Activated T-helper 1 cell treated with anti-CD3 and anti-CD28 coated beads, Interleukin-2, amount 50 U/mL, for 16 hours (primary cell): Measurements from ENCODE around the gene IFT74.

Experiments used
- DNase-seq, 2 donors: peaks; one replicate each; pipeline ENCODE4 v3.0.0-alpha.2; 2020; ENCODE audit warnings: low read depth in 1 of 2, low spot score in 1 of 2

IFT74 gene

GRCh38 chr9:26973989-26974388, 17.8 kb downstream of the IFT74 start:
- DNase-seq = no peak

- DNase-seq = no peak
Measured at GRCh38 chr9:26974927-26975326, 18.7 kb downstream of the IFT74 start.

- DNase-seq = no peak
Measured at GRCh38 chr9:26975728-26976707, 19.8 kb downstream of the IFT74 start.

- no peak for DNase-seq
Measured at GRCh38 chr9:26983340-26983739, 27.1 kb downstream of the IFT74 start.

- no peak for DNase-seq
Measured at GRCh38 chr9:26995810-26996209, 39.6 kb downstream of the IFT74 start.

DNA sequence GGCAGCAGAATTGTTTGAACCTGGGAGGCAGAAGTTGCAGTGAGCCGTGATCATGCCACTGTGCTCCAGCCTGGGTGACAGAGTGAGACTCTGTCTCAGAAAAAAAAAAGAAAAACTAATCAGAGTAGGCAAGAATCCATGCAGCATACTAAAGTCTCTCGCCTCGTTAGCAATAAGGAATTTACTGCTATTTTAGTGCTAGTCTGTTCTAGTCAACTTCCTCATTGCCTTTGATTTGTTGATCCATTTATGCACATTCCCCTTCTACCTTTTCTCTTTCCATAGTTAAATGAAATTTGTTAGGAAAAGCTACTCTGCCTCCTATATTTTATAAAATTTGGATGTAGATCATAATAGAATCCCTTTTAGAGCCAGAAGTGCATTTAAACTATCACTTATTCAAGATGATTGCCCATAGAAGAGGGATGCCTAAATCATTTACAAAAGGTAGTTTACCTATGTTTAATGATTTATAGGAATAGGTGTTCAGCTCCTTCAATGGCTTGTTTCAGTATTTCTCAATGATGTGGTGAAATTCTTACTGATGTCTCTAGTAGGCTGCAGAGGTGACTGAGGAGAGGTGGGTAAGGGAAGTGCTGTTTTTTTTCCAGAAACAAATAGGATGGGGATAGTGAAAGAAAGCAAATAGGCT, 47.3 kb downstream of the IFT74 start:
- no peak for DNase-seq

DNA sequence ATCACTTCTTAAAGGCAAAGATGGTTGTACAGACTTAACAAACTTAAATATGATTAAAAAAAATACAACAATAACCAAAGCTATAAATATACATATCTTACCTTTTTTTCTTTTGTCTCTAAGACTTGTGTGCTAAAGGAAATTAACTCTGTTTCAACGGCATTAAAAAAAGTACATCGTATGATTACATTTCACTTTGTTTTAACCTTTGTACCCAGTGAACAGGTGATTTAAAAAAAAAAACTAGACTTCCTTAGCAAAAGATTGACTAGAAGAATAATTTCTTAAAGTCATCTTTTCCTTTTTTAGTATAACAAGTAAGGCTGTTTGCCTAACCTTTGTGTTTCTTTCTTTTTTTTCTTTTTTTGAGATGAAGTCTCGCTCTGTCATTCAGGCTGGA, 49.3 kb downstream of the IFT74 start, which contains the start of gene LRRC19:
Gene LRRC19, minus strand, starts transcription at position 182 of the 400 bp plus-strand sequence. CDS start 5,978 bp downstream, outside the sequence.
- no peak for DNase-seq

DNA sequence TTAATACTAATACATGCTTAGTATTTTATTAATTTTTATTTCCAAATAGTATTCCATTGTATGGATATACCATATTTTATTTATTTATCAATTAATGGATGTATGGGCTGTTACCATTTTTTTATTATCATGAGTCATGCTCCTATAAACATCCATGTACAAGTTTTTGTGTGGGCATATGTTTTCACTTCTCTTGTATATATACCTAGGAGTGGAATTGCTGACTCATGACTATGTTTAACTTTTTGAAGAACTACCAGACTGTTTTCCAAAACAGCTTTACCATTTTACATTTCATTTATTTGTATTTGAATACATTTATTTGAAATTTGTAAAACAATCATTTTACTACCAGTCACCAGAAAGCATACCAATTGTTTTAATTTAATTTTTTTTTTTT, 63.4 kb downstream of the IFT74 start:
- DNase-seq = no peak

DNA sequence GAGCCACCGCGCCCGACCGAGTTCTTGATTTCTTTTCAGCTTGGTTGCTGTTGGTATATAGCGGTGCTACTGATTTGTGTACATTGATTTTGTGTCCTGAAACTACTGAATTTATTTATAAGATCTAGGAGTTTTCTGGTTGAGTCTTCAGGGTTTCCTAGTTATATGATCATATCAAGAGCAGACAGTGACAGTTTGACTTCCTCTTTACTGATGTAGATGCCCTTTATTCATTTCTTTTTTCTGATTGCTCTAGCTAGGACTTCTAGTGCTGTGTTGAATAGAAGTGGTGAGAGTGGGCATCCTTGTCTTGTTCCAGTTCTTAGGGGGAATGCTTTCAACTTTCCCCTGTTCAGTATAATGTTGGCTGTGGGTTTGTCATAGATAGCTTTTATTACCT, 66.7 kb downstream of the IFT74 start:
- DNase-seq = no peak

GRCh38 chr9:27029186-27029585, 73.0 kb downstream of the IFT74 start:
- no peak for DNase-seq

- DNase-seq = no peak
Measured at GRCh38 chr9:27033815-27034403, 77.7 kb downstream of the IFT74 start.

DNA sequence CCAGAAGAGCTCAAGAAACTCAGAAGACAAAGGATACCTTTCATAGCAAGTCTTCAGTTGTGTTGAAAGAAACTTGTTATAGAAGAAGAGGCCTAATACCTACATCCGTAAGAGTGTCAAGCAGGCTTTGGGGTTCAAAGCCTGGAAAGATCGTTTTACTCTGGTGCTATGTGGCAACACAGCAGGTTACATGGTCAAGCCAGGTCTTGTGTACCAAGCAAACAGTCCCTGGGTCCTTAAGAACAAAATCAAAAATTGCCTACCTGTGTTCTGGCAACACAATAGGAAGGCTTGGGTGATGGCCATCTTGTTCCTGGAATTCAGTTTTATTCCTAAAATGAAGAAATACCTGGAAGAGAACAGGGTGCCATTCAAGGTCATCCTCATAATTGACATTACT, 81.3 kb downstream of the IFT74 start:
- DNase-seq = no peak

- DNase-seq = no peak
Measured at GRCh38 chr9:27041746-27042145, 85.5 kb downstream of the IFT74 start.

DNA sequence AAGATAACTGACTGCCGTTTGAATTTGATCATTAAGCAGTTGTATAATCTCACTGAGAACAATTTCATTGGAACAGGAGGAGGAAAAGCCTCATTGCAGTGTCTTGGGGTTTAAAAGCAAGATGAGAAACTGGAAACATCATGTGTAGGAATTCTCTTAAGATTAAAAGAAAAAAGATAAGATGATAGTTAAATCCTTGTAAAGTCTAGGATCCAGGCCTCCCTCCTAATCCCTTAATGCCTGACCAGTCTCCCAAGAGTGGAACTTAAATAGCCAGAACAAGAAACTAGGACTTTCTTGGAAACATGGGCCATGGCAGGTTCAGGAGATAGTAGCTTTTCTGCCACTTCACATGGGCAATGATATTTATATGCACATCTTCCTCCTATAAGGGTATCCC, 86.3 kb downstream of the IFT74 start:
- no peak for DNase-seq

DNA sequence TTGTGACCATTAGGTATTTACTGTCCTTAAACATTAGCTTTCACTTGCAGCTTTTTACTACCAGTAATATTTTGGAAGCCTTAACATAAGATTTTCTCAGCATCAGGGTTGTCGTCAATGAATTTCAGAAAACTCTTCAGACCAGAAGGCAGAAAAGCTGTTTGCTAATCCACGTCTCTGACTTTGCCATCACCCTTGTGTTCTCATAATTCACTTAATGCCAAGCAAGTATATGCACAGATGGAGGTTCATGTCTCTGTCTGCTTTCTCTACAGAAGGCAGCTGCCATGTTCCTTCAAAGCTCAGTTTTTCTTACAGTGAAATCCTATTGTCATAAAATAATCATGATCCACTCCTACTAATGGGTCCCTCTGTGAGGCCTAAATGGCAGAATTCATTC, 87.0 kb downstream of the IFT74 start:
- DNase-seq = no peak

DNA sequence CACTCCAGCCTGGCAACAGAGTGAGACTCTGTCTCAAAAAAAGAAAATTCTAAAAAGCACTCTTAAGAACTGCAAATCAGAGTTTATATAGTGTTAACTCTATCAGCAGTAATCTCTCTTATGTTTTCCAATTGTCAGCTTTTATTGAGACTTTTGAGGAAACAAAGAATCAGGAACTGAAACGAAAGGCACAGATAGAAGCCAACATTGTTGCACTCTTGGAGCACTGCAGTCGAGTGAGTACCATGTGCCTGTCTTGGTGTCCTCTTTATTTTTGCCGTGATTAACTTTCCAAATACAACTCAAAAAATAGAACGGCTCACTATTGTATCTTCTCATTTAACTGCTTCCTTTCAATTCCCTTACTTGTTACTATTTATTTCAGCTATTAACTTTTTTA, 90.9 kb downstream of the IFT74 start:
- DNase-seq = no peak

GRCh38 chr9:27053369-27054022, 97.3 kb downstream of the IFT74 start:
- DNase-seq = no peak

DNA sequence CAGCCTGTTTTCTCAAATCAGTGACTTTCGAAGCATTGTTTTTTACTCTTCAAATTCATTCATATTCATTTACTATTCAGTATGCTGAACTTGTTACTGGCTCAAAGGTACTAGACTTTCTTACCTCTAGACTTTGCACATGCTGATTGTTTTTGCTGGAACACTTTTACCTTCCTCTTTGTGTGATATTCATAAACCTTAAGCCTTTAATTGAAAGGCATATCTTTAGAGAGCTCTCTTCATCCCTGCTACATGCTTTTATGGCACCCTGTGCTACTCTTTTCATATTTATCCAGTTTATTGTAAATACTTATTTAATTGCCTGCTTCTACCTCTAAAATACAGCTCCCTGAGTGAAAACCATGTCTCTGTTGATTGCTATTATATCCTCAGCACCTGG, 97.9 kb downstream of the IFT74 start:
- no peak for DNase-seq

DNA sequence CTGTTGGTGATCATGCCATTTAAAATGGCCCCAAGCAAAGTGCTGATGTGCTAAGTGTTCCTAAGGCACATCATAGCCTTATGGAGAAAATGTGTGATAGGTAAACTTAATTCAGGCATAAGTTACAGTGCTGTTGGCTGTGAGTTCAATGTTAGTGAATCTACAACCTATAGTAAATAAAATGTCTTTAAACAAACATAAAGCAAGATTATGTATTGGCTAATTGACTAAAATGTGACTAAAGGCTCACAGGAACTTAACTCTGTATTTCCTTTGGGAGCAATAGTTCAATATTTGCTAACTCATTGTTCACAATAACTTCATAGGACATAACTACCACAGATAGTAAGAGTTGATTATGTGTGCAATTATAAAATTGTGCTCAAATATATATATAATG, 98.6 kb downstream of the IFT74 start:
- no peak for DNase-seq

DNA sequence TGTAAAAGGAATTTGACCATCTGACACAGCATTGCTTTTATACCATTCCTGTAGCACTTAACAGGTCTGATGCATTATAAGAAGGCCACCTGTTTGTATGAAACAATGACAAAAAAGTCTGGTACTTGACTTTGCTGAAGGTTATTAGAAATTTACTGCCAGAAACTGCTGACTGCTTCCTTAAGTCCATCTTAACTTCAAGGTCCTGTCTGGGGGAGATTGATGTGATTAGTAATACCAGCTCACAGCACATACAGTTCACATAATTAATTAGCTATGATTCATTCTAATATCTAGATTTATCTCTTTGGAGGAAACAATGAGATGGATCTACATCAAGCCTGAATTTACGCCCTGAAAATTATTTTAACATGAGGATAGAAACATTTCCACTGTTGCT, 103.2 kb downstream of the IFT74 start:
- no peak for DNase-seq

DNA sequence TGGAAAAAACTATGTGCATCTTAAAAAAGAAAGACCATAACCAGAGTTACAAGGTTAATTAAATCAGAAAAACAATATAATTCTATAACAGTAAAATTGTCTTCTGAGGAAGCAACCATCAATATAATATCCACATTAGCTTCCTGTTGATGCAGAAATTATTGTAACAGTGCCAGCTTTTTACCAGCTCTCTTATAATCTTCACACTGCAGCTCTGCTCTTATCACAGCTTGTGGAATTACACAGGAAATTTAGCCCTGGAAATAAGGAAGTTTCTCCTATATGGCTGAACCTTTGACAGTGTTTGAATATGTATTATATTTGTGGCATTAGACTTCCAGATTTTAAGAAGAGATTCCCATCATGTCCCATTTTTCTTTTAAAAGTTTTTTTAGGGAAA, 103.7 kb downstream of the IFT74 start:
- DNase-seq = no peak
